GM19468 (cell line): ENCODE data around the gene STRIP1.
"Not testable (repeated sequence)": the region's sequence is repeated elsewhere in the genome, so short reads cannot be mapped to it uniquely, and the experiment has no call there.

Source experiments
- ATAC-seq: cut with Tn5 transposase; IDR thresholded peaks from one replicate; pipeline ENCODE4 v1.9.1; 2021; ENCODE audit warnings: mild to moderate bottlenecking, moderate library complexity, moderate number of reproducible peaks; ENCODE audit not compliant: unreplicated experiment; ENCODE audit errors: extremely low read depth

STRIP1 gene

DNA sequence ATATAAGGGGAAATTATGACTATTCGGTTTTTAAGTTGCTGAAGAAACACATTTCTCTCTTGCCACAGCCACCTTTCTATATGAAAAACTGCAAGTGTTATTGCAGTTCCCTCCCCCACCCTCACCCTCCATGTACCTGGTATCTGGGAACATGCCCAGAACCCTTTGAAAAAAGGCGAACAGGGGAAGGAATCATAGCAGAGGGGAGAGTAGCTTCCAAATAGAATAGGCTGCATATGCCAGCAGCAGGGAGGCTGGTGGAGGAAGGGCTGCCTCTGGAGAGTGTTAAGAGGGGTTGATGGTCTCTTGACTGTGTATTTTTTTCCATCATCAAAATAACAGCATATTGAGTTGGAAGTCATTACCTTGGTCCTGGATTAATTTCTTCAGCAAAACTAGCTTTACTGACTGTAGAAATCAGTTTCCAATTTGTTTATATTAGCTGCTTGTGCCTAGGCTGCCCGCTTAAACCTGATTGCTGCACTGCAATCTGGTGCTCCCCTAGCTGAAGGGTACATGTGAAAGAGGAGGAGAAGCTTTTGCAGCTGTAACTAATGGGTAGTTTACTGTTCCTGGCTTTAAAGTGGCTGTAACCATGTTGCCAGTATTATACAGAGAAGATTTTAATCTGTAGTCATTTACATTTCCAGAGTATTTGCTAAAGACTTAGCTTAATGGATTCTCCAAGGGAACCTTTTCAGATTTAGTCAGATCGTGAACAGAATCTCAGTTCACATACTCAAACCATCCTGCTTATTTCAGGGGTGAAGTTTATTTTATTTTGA is 27.2 kb upstream of the STRIP1 start:
- no peak for ATAC-seq

DNA sequence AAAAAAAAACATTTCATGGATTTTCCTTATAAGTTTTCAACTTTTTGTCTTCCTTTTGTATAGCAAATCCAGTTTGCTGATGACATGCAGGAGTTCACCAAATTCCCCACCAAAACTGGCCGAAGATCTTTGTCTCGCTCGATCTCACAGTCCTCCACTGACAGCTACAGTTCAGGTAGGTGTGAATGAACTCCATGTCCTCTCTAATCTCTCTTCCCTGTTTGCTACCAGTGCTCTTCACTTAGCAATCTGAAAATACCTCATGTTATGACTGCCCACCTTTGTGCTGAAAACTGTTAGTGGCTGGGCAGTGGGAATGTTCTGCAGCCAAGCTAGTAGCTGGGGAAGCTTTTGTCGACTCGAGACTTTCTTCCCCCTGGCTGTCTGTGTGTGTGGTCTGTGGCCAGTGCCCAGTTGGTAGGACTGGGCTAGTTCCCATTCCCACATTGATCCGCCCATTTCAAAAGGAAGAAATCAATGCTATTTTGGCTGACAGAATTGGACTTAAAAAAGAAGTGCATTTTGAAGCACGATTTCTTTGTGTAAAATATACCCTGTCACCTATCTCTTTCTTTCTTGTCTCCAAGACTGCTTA is 25.4 kb upstream of the STRIP1 start:
- ATAC-seq, result no peak

DNA sequence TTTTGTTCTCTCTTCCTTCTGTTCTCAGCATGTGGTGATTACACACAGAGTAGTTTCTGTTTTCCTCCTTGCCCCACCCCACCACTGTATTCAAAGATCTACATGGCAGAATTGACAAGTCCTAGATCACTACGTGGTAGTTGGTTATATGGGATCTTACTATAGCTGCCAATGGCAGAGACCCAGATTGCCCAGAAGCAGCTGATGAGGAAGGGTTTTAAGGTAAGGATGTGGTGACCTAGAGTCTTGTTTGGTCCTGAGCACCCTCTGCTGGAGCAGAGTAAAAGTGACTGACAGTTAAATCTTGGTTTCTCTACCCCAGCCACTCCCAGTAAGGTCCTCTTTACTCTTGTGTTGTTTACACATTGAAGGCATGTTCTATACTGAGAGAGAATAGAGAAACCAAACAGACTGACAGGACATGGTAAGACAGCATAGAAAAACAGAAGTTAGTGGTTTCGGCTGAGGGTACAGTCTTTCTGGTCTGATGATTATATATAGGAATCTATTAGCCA is 22.8 kb upstream of the STRIP1 start:
- ATAC-seq, result peak; percentile 77

- ATAC-seq, result peak; percentile 60
Measured at GRCh38 chr1:110012100-110012780, 22.2 kb upstream of the STRIP1 start.

DNA sequence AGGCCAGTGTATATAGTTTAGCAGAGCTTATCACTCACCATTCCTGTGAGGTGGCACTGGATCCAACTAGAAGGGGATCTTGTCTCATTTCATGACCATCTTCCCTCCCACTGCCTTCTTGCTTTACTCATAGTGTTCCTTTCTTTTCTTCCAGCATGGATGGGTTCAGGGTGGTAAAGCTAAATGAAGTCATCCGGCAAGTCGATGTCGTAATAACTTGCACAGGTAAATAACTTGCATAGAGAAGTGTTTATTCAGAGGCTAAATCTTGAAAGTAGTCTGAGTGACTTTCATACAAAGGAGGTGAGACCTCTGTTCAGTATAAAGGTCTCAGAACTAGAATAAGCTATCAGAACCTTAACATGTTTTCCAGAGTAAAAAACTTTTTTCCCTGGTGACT is 16.6 kb upstream of the STRIP1 start:
- no peak for ATAC-seq

- no peak for ATAC-seq
Measured at GRCh38 chr1:110018396-110018795, 16.0 kb upstream of the STRIP1 start.

GRCh38 chr1:110019770-110020169 is 14.7 kb upstream of the STRIP1 start:
- no peak for ATAC-seq

DNA sequence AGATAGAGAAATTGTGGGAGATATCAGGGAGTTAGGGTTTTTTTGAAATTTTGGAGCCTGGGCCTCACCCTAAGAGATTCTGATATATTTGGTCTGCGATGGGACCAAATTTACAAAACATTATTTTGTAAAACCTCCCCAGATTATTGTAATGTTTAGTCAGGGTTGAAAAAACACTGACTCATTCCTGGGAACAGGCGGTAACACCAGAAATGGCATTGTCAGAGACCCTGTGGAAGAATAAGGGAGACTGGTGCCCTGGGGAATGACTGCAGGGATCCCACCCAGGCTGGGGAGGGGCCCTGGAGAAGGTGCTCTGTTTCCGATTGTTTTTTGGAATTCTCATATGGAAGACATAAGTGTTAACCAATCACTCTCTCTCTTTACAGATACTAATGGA is 13.1 kb upstream of the STRIP1 start:
- no peak for ATAC-seq

DNA sequence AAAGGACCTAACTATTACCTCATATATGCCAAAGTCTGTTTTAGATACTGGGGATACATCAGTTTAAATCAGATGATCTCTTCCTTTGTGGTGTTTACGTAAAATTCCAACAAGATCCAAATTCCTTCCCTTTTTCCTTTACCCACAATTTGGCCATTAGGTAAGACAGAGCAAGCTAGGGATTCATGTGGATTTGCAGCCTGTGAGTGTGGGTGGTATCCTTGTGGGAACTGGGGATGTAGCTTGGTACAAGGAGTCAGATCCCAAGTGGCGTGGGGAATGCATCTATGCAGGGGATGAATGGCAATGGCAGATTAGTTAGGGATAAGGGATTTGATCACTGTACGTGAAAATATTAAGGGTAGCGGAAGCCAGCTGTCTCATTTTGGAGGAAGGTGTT is 9.8 kb upstream of the STRIP1 start:
- ATAC-seq, result no peak

DNA sequence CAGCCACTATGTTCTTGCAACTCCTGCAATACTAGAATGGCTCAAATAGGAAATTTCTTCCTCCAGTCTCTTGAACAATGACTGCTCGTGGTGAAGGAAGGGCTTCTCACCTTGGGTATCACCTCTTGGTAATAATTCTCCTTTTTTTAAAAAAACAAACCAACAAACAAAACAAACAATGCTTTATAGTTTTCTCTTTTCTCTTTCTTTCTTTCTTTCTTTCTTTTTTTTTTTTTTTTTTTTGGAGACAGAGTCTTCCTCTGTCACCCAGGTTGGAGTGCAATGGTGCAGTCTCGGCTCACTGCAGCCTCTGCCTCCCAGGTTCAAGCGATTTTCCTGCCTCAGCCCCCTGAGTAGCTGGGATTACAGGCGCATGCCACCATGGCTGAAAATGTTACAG is 3.7 kb upstream of the STRIP1 start:
- ATAC-seq, result not testable (repeated sequence)

DNA sequence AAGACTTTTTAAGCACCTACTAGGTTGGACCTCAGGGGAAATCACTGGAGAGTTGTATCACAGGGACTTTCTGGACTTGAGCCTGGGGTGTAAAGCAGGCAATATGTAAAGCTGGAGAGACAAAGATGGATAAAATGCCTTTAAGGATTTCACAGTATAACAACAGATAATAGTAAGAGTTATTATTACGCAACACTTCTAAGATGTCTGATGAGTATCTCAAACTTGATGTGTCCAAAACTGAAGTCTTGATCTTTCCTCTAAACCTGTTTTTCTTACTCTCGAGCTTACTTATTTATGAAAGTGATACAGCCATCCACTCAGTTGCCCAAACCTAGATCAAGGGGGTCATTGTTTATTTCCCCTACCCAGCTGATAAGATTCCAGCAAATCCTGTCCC is 2.1 kb upstream of the STRIP1 start:
- ATAC-seq, result no peak

- no peak for ATAC-seq
Measured at GRCh38 chr1:110033421-110033820, 1.0 kb upstream of the STRIP1 start.

GRCh38 chr1:110034040-110034450 is 379 bp upstream of the STRIP1 start:
- ATAC-seq, result no peak

DNA sequence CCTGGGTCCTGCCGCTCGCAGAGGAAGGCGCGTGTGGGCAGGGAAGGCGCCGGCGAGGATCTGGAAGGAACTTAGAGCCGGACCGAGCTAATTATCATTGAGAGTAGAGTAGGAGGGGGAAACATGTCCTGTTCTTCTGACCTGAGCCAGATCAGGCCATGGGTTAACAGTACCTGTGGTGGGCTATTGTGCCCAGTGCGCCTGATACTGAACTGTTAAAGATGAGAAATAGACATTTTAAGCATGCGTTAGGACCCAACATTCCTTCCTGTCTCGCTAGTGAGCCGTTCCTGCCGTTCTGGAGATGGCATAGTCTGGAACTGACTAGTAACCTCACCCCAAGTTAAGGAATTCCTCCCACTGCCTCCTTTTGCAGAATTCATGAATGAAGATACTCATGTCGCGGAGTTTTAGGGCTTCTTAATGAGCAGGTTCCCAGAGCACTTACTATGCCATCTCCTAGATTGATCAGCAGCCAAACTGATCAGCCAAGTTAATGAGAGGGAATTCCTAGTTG is 870 bp downstream of the STRIP1 start:
- no peak for ATAC-seq

DNA sequence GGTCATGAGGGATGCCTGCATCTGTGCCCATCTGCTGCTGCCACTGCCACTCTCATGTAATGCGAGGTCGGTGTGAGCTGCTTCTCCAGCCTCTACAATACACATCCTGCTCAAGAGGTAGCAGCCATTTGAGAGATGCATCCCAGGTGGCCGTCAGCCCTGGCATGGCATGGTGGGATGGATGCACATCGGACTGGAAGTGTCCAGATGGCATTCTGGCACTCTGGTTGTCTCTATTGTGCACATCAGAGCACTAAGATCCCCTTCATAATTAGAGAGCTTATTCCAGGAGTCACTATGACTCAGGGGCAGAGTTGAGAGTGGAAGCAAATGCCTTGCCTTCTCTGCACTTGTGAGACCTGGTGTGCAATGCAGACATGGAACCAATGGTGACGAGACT is 3.8 kb downstream of the STRIP1 start:
- ATAC-seq, result no peak

GRCh38 chr1:110039641-110040040 is 5.2 kb downstream of the STRIP1 start:
- no peak for ATAC-seq

DNA sequence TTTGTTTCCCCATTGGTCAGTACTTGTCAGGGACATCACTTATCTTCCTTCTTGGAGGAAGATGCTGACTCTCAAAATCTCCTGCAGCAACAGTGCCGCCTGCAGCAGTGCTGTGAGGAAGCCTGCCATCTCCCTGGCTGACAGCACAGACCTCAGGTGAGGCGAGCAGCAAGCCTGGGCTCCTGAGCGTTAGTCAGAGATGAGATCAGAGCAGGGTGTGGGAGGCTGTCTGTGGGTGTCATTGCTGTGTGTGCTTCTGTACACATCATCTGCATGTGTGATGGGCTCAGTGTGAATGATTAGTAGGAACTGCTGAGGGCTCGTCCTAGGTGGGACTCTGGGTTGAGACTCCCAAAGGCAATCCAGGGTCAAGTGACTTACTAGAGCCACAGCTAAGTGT is 6.1 kb downstream of the STRIP1 start:
- ATAC-seq, result no peak

DNA sequence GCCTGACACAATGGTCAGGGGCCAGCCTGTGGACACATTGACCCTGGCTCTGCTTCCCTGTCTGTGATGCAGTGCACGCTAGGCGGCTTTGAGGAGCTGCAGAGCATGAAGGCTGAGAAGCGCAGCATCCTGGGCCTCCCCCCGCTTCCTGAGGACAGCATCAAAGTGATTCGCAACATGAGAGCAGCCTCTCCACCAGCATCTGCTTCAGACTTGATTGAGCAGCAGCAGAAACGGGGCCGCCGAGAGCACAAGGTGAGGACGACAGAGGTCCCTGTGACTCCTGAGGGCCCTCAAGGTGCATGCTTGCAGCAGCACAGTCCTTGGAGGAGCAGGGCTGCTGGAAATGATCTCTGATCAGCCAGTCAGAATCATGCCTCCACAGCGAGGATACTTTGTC is 8.6 kb downstream of the STRIP1 start:
- ATAC-seq, result no peak

- ATAC-seq, result no peak
Measured at GRCh38 chr1:110047463-110047862, 13.0 kb downstream of the STRIP1 start.

GRCh38 chr1:110048240-110048639 is 13.8 kb downstream of the STRIP1 start:
- ATAC-seq, result no peak
